ENCODE measurements around the gene TMEM181. TPM values are rescaled to one million over a fixed set of nuclear protein-coding genes. Genes with fewer than 3 reads are reported as not detected.
A peak's percentile ranks its signal among the peaks of the same experiment; 100 is the strongest.
"Not testable (repeated sequence)": the region's sequence is repeated elsewhere in the genome, so short reads cannot be mapped to it uniquely, and the experiment has no call there.

The TMEM181 gene
- total RNA-seq, 1 experiment from 2014 or later = 15.4 TPM

DNA sequence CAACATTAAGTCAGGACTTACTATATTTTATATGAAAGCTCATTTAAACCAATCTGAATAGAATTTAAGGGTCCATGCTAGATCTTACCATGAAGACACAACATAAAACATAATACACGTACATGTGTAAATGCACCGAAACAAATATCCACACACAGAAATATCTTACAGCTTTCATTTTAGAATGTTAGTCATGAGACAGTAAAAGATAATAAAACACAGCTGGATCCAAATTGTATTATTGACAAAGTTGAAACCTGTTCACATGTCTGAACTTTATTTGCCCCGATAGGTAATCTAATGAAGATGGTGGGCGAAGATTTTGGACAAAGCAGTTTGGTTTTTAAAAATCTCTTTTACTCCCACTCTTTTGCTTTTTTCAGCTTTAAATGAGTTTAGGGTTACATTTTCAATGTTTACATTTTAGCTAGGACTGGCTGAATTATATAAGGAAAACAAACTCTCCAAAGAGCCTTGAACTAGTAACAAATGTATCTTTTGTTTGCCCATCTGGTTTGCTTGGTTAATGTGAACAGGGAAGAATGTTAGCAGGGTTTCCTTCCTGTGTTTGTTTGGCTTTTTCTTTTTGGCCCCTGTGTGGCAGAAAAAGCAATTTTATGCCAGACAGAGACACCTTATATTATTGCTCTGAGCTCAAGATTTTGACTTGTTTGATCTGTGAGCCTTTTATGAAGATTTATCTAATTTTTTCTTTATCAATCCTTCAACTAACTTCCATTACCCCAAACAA lies 5.1 kb upstream of the TMEM181 start:
- H3K79me2 ChIP-seq (ENCODE audit: low read length) = no peaks in the 10 kb centered on the region
- H3K27ac ChIP-seq (ENCODE audit: low read length) = no peak overlapping the region
- no peak overlapping the region for H3K4me2 ChIP-seq (ENCODE audit: low read depth, low read length, poor library complexity, severe bottlenecking)
- H4K20me1 ChIP-seq (ENCODE audit: insufficient read depth, low read depth, low read length) = no peaks in the 10 kb centered on the region
- H3K4me1 ChIP-seq (ENCODE audit: low read length) = peaks cover 12% of the 10 kb centered on the region
- no peak for DNase-seq
- no peak overlapping the region for H3K9ac ChIP-seq (ENCODE audit: low read length)
- no peak overlapping the region for H2AFZ ChIP-seq (ENCODE audit: low read length)
- H3K9me3 ChIP-seq (ENCODE audit: low read length) = no peaks in the 10 kb centered on the region
- H3K27me3 ChIP-seq (ENCODE audit: low read length) = no peaks in the 10 kb centered on the region
- no peaks in the 10 kb centered on the region for H3K9me2 ChIP-seq (replicated peaks; ENCODE audit: insufficient read depth, low read length)
- H3K4me3 ChIP-seq (ENCODE audit: low read length) = no peak overlapping the region
- no peaks in the 10 kb centered on the region for H3K36me3 ChIP-seq (ENCODE audit: insufficient read depth, low read length)

DNA sequence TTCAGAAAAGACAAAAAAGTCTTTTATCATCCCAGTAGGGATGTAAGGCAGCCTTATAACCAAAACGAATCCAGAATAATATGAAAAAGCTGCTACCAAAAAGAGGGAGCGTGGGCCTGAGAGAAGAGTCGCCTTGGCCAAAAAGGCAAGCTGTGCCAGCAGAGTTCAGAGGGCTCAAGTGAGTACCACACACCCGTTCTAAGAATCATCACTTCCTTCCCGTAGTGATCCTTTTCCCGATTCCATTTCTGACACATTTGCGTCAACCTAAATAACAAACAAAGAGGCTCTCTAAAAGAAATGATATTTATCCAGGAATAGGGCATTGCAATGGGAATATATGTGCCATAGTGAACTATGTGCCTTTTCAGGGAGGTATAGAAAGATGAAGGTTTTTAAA lies 3.8 kb upstream of the TMEM181 start:
- no peak overlapping the region for H2AFZ ChIP-seq (ENCODE audit: low read length)
- peaks cover 18% of the 10 kb centered on the region for H3K4me1 ChIP-seq (ENCODE audit: low read length)
- no peak overlapping the region for H3K4me3 ChIP-seq (ENCODE audit: low read length)
- H3K4me2 ChIP-seq (ENCODE audit: low read depth, low read length, poor library complexity, severe bottlenecking) = no peak overlapping the region
- H3K27ac ChIP-seq (ENCODE audit: low read length) = no peak overlapping the region
- no peaks in the 10 kb centered on the region for H3K9me2 ChIP-seq (replicated peaks; ENCODE audit: insufficient read depth, low read length)
- no peaks in the 10 kb centered on the region for H3K9me3 ChIP-seq (ENCODE audit: low read length)
- no peaks in the 10 kb centered on the region for H3K27me3 ChIP-seq (ENCODE audit: low read length)
- peaks cover 11% of the 10 kb centered on the region for H3K79me2 ChIP-seq (ENCODE audit: low read length)
- DNase-seq = no peak
- no peak overlapping the region for H3K9ac ChIP-seq (ENCODE audit: low read length)
- no peaks in the 10 kb centered on the region for H3K36me3 ChIP-seq (ENCODE audit: insufficient read depth, low read length)
- no peaks in the 10 kb centered on the region for H4K20me1 ChIP-seq (ENCODE audit: insufficient read depth, low read depth, low read length)

DNA sequence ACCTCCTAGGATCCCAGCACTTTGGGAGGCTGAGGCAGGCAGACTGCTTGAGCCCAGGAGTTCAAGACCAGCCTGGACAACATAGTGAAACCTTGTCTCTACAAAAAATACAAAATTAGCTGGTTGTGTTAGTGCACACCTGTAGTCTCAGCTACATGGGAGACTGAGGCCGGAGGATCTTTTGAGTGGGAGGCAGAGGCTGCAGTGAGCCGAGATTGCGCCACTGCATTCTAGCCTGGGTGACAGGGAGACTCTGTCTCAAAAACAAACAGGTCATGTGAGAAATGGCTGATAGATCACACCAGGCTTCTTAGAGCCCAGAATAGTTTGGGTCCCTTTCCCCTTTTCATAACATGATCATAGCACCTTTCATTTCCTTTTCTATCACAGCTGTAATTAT lies 2.8 kb upstream of the TMEM181 start:
- H4K20me1 ChIP-seq (ENCODE audit: insufficient read depth, low read depth, low read length); DNase-seq; H3K9me2 ChIP-seq (replicated peaks; ENCODE audit: insufficient read depth, low read length); H3K36me3 ChIP-seq (ENCODE audit: insufficient read depth, low read length); H3K27me3 ChIP-seq (ENCODE audit: low read length); H2AFZ ChIP-seq (ENCODE audit: low read length); H3K9me3 ChIP-seq (ENCODE audit: low read length); H3K4me2 ChIP-seq (ENCODE audit: low read depth, low read length, poor library complexity, severe bottlenecking); H3K9ac ChIP-seq (ENCODE audit: low read length); H3K4me3 ChIP-seq (ENCODE audit: low read length); H3K27ac ChIP-seq (ENCODE audit: low read length): not testable (repeated sequence)
- Histone ChIP-seq H3K4me1 (ENCODE audit: low read length) (peaks cover 28% of the 10 kb centered on the region), H3K79me2 (ENCODE audit: low read length) (peaks cover 21% of the 10 kb centered on the region)

GRCh38 chr6:158557927-158558326 lies 2.0 kb upstream of the TMEM181 start:
- no peak for DNase-seq
- Histone ChIP-seq H3K9me2 (replicated peaks; ENCODE audit: insufficient read depth, low read length) (no peaks in the 10 kb centered on the region), H3K4me1 (ENCODE audit: low read length) (peaks cover 32% of the 10 kb centered on the region), H3K4me2 (ENCODE audit: low read depth, low read length, poor library complexity, severe bottlenecking) (no peak overlapping the region), H3K36me3 (ENCODE audit: insufficient read depth, low read length) (no peaks in the 10 kb centered on the region), H4K20me1 (ENCODE audit: insufficient read depth, low read depth, low read length) (no peaks in the 10 kb centered on the region; the same call in 1 of the 2 replicates), H3K4me3 (ENCODE audit: low read length) (no peak overlapping the region), H2AFZ (ENCODE audit: low read length) (no peak overlapping the region; the same call in 1 of the 2 replicates), H3K79me2 (ENCODE audit: low read length) (peaks cover 29% of the 10 kb centered on the region), H3K9ac (ENCODE audit: low read length) (no peak overlapping the region), H3K27ac (ENCODE audit: low read length) (no peak overlapping the region), H3K27me3 (ENCODE audit: low read length) (no peaks in the 10 kb centered on the region), H3K9me3 (ENCODE audit: low read length) (no peaks in the 10 kb centered on the region)

DNA sequence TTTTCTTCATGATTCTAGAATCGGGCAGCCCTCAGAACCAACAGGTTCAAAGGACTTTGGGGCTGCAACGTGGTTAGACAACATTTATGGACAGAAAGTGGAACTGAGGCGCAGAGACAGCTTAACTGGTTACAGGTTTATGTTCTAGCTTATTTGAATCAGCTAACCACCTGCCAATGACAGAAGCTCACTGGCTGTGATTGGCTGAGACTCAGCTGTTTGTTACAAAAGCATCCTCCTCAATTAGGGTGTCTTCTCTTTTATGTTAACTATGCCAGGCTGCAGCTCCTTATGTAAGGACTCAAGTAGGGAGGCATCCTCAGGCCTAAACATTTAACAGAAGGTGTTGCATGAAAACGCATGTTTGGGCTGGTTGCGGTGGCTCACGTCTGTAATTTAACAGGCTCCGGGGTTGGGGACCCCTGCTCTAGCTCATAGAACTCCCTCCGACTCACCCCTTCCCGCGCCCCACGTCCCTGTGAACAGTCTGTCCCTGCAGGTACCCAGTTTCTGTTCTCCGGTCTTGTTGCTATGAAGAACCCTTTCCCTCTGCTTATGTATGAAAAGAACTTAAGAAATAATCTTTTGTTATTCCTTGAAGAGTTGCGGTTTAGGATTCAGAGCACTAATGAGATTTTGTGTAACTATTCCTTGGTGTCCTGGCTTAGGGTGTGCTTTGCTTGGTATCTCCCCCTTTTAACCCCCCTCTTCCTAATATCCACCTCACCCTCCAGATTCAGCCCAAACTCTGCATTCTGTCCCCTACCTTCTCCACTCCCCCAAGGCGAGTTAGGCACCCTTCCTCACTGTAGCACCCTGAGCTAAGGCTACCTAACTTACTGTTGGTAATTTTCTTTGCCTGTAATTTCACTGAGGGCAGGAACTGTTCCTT lies 1.2 kb upstream of the TMEM181 start:
- no peaks in the 10 kb centered on the region for H3K9me2 ChIP-seq (replicated peaks; ENCODE audit: insufficient read depth, low read length)
- no peak overlapping the region for H3K9ac ChIP-seq (ENCODE audit: low read length)
- H3K4me3 ChIP-seq (ENCODE audit: low read length) = no peak overlapping the region; the same call in 1 of the 2 replicates
- H3K27ac ChIP-seq (ENCODE audit: low read length) = no peak overlapping the region
- no peaks in the 10 kb centered on the region for H3K36me3 ChIP-seq (ENCODE audit: insufficient read depth, low read length)
- peak overlapping the region; percentile 11; the same call in 1 of the 2 replicates for H2AFZ ChIP-seq (ENCODE audit: low read length)
- peaks cover 32% of the 10 kb centered on the region for H3K4me1 ChIP-seq (ENCODE audit: low read length)
- no peaks in the 10 kb centered on the region; the same call in 1 of the 2 replicates for H4K20me1 ChIP-seq (ENCODE audit: insufficient read depth, low read depth, low read length)
- peaks cover 36% of the 10 kb centered on the region for H3K79me2 ChIP-seq (ENCODE audit: low read length)
- DNase-seq = no peak
- H3K27me3 ChIP-seq (ENCODE audit: low read length) = no peaks in the 10 kb centered on the region
- H3K9me3 ChIP-seq (ENCODE audit: low read length) = no peaks in the 10 kb centered on the region
- peak overlapping the region; percentile 88 for H3K4me2 ChIP-seq (ENCODE audit: low read depth, low read length, poor library complexity, severe bottlenecking)

DNA sequence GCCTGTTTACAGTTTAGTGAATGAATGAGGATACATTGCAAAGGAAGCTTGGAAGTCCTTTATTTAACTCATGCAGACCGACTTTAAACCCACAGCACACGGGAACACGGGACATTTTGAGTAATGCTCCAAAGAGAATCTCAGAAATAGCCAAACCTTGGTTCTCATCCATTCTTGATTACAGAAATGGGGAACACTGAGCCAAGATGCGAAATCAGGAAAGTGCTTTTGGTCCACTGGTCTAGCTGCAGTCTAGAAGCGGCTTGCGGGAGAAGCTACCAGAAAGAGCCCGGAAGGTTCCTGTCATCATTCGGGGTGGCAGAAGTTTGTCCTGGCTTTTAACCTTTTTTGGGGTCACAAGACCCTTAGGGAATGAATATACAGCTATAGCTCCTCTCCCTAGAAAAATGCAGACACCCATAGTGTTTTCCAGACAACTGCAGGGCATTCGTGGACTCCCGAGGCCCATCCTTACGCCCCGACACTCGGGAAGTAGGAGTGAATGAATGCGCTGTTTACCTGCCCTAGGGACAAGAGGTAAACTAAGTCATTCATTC lies 475 bp upstream of the TMEM181 start:
- Histone ChIP-seq H3K27me3 (ENCODE audit: low read length) (no peaks in the 10 kb centered on the region), H2AFZ (ENCODE audit: low read length) (peak overlapping the region; percentile 70; the same call in 1 of the 2 replicates), H3K36me3 (ENCODE audit: insufficient read depth, low read length) (no peaks in the 10 kb centered on the region), H3K9ac (ENCODE audit: low read length) (peak overlapping the region; percentile 92), H3K9me2 (replicated peaks; ENCODE audit: insufficient read depth, low read length) (no peaks in the 10 kb centered on the region), H3K4me2 (ENCODE audit: low read depth, low read length, poor library complexity, severe bottlenecking) (peak overlapping the region; percentile 88), H4K20me1 (ENCODE audit: insufficient read depth, low read depth, low read length) (peaks cover 3% of the 10 kb centered on the region; the same call in 1 of the 2 replicates), H3K27ac (ENCODE audit: low read length) (no peak overlapping the region; the same call in 1 of the 2 replicates), H3K9me3 (ENCODE audit: low read length) (no peaks in the 10 kb centered on the region), H3K79me2 (ENCODE audit: low read length) (peaks cover 44% of the 10 kb centered on the region), H3K4me3 (ENCODE audit: low read length) (peak overlapping the region; percentile 80), H3K4me1 (ENCODE audit: low read length) (peaks cover 32% of the 10 kb centered on the region)
- DNase-seq = no peak

DNA sequence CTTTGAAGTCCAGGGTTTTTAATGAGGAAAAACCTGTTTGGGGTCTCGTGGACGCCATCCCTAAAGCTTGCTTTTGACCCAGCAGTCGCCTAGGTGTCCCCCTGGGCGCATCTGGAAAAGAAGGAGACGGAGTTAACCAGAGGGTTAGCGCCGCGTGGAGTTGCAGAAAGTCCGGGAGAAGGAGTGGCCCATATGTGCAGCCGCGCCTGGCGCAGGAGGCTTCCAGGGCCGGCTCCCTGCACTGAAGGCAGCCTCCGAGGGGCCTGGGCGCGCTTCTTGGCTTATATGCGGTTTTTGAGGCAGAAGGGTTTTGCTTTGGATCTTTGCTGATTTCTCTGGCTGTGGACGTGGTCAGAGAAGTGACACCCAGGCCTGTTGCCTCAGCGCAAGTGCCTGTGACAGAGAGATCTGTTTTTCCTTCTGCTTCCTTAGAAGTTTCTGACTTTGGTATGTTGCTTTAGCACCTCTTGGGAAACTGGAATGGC lies 987 bp downstream of the TMEM181 start:
- peaks cover 58% of the 10 kb centered on the region for H3K79me2 ChIP-seq (ENCODE audit: low read length)
- H3K27ac ChIP-seq (ENCODE audit: low read length) = peak overlapping the region; percentile 51; the same call in 1 of the 2 replicates
- H4K20me1 ChIP-seq (ENCODE audit: insufficient read depth, low read depth, low read length) = peaks cover 11% of the 10 kb centered on the region
- H3K4me2 ChIP-seq (ENCODE audit: low read depth, low read length, poor library complexity, severe bottlenecking) = peak overlapping the region; percentile 88
- H3K4me1 ChIP-seq (ENCODE audit: low read length) = peaks cover 32% of the 10 kb centered on the region
- H3K4me3 ChIP-seq (ENCODE audit: low read length) = peak overlapping the region; percentile 80
- H3K9ac ChIP-seq (ENCODE audit: low read length) = peak overlapping the region; percentile 92
- no peak for DNase-seq
- H3K36me3 ChIP-seq (ENCODE audit: insufficient read depth, low read length) = no peaks in the 10 kb centered on the region
- no peaks in the 10 kb centered on the region for H3K9me3 ChIP-seq (ENCODE audit: low read length)
- H3K27me3 ChIP-seq (ENCODE audit: low read length) = no peaks in the 10 kb centered on the region
- 0 out of 2 replicates have a peak overlapping the region, but pooled peaks have one; percentile 67 for H2AFZ ChIP-seq (ENCODE audit: low read length)
- H3K9me2 ChIP-seq (replicated peaks; ENCODE audit: insufficient read depth, low read length) = no peaks in the 10 kb centered on the region

Data from Karpas-422 (cell line).